PC-3 (cell line): ENCODE data around the gene ERBB2.

Source experiments
- CTCF ChIP-seq: fragments of 300-600 bp; sonication (generic); conservative IDR thresholded peaks from 2 replicates; pipeline ENCODE4 v1.5.1; 2017; ENCODE audit warnings: antibody characterized with exemption, low read depth, mild to moderate bottlenecking, low read length
- EZH2 ChIP-seq: fragments of 300-600 bp; sonication (generic); IDR thresholded peaks from one replicate; pipeline ENCODE4 v1.6.1; 2017; ENCODE audit warnings: antibody characterized with exemption, mild to moderate bottlenecking, low read length; ENCODE audit not compliant: unreplicated experiment
- EZH2phosphoT487 ChIP-seq: fragments of 300-600 bp; sonication (generic); IDR thresholded peaks from 2 replicates; pipeline ENCODE4 v1.6.1; 2018; ENCODE audit warnings: mild to moderate bottlenecking, antibody characterized with exemption, low read length, borderline replicate concordance

DNA sequence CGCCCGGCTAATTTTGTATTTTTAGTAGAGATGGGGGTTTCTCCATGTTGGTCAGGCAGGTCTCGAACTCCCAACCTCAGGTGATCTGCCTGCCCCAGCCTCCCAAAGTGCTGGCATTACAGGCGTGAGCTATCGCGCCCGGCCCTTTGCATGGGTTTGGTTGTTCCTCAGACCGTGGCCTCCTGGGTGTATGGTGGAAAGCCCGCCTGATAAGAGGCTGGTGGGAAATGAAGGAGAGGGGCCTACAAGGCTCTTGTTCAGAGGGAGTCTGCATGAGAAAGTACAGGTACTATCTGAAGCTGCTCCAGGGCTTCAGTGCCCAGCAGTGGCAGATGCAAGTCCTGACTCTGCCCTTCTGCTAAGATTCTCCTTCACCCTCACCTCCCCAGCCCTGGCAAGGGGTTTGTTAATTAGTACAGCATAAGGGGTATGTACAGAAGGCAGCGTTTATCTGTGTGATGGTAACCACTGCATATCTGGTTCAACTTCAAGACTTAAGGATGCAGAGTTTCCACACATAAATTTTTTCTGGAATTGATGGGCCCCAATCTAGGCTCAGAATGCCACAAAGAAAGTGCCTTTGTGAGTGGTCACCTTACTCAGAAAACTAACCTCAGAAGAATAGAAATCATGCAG, 62.1 kb downstream of the ERBB2 start:
- TF ChIP-seq EZH2, result no peak
- TF ChIP-seq CTCF, result no peak
- TF ChIP-seq EZH2phosphoT487, result no peak
